Epithelial cell of proximal tubule (primary cell): ENCODE data around the gene PPP3CA. TPM values are rescaled to one million over a fixed set of nuclear protein-coding genes. Genes with fewer than 3 reads are reported as not detected.

Experiments used
- DNase-seq: peaks from one replicate; pipeline ENCODE4 v3.0.0-alpha.2; 2011; ENCODE audit warnings: low read depth
- H3K4me3 ChIP-seq: 2 replicates; pipeline ENCODE4 v1.5.1; 2011; ENCODE audit warnings: low read depth, mild to moderate bottlenecking, low read length
- total RNA-seq: library from RNA; depleted of rRNA; stranded (reverse); fragments of >200 nt; gene quantifications from 2 replicates; pipeline ENCODE4 v1.2.3, GENCODE V29; 2015
- TF ChIP-seq, protein P1 (sequence below): conservative IDR thresholded peaks from 2 replicates; pipeline ENCODE4 v1.5.1; 2012; ENCODE audit warnings: low read depth, mild to moderate bottlenecking, low read length

Gene PPP3CA
- total RNA-seq, 1 donor from 2014 or later, result 16.5 TPM

- TF ChIP-seq, protein P1, sequence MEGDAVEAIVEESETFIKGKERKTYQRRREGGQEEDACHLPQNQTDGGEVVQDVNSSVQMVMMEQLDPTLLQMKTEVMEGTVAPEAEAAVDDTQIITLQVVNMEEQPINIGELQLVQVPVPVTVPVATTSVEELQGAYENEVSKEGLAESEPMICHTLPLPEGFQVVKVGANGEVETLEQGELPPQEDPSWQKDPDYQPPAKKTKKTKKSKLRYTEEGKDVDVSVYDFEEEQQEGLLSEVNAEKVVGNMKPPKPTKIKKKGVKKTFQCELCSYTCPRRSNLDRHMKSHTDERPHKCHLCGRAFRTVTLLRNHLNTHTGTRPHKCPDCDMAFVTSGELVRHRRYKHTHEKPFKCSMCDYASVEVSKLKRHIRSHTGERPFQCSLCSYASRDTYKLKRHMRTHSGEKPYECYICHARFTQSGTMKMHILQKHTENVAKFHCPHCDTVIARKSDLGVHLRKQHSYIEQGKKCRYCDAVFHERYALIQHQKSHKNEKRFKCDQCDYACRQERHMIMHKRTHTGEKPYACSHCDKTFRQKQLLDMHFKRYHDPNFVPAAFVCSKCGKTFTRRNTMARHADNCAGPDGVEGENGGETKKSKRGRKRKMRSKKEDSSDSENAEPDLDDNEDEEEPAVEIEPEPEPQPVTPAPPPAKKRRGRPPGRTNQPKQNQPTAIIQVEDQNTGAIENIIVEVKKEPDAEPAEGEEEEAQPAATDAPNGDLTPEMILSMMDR, result no peak
- H3K4me3 ChIP-seq, result no peak overlapping the region
- no peak for DNase-seq
These were observed 125.0 kb downstream of the PPP3CA start for GRCh38 chr4:101222156-101222845.

DNA sequence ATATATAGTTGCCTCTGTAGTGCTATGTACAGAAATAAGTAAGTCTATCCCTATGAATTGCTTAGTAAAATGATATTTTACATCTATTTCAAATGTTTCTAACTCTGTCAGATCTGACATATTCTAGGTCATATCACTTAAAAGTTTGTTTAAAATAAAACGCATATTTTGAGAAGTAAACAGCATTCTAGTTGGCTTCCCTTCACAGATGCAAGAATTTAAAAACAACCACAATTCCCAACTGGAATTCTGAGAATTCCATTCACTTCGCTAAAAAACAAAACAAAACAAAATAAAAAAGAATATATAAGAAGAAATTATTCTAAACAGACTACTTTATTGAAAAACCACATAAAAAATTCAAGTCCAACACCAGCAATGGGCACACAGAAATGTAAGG lies 126.0 kb downstream of the PPP3CA start:
- TF ChIP-seq, protein P1, result no peak
- DNase-seq, result no peak
- H3K4me3 ChIP-seq, result no peak overlapping the region

GRCh38 chr4:101218894-101219293 lies 128.4 kb downstream of the PPP3CA start:
- no peak for DNase-seq
- TF ChIP-seq, protein P1, result no peak
- H3K4me3 ChIP-seq, result no peak overlapping the region

- H3K4me3 ChIP-seq, result no peak overlapping the region
- no peak for DNase-seq
- TF ChIP-seq, protein P1, result no peak
These were observed 129.0 kb downstream of the PPP3CA start for GRCh38 chr4:101218346-101218745.

- DNase-seq, result no peak
- TF ChIP-seq, protein P1, result no peak
- no peak overlapping the region for H3K4me3 ChIP-seq
These were observed 129.8 kb downstream of the PPP3CA start for GRCh38 chr4:101217353-101218031.

DNA sequence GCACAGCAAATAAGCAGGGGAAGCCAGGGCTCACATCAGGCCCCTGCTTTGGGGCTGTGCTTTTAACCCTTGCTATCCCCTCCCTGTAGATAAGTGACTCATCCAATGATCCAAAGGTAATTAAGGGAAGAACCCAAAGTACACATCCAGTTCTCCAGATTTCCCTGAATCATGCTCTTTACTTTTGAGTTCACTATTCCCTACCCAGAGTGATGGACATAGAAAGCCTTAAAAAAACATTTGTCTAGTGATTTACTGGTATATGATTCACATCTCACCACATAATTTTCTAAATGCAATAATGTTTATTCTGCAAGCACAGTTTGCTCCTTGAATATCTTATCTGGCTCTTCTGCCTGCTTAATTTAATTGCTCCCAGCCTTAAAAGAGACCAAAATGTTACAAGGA lies 136.2 kb downstream of the PPP3CA start:
- TF ChIP-seq, protein P1, result no peak
- H3K4me3 ChIP-seq, result no peak overlapping the region
- DNase-seq, result no peak
